Urinary bladder (tissue), 4 donors: ENCODE measurements around the gene CBR1. TPM values are rescaled to one million over a fixed set of nuclear protein-coding genes. Genes with fewer than 3 reads are reported as not detected.
A peak's percentile ranks its signal among the peaks of the same experiment; 100 is the strongest.

ENCODE experiments used
- DNase-seq: peaks from one replicate; pipeline ENCODE4 v3.0.0-alpha.2; 2015; ENCODE audit errors: extremely low spot score
- H3K27ac ChIP-seq: one replicate; pipeline ENCODE4 v1.5.1; 2013; ENCODE audit warnings: low read depth, mild to moderate bottlenecking, moderate library complexity
- H3K36me3 ChIP-seq: one replicate; pipeline ENCODE4 v1.6.1; 2013; ENCODE audit warnings: mild to moderate bottlenecking, moderate library complexity; ENCODE audit not compliant: insufficient read depth
- H3K4me1 ChIP-seq: one replicate; pipeline ENCODE4 v1.6.1; 2013; ENCODE audit warnings: mild to moderate bottlenecking, moderate library complexity; ENCODE audit not compliant: insufficient read depth
- H3K4me3 ChIP-seq: one replicate; pipeline ENCODE4 v1.5.1; 2013; ENCODE audit warnings: low read depth, low read length
- WGBS: extraction: QIAGEN DNeasy Blood & Tissue Kit; methylation state at CpG from one replicate; pipeline ENCODE4 v1.1.7; 2013; 5-methylcytosine and 5-hydroxymethylcytosine counted together
- polyA plus RNA-seq: library from polyadenylated mRNA; stranded (reverse); fragments of 200-250 nt; gene quantifications from one replicate; pipeline ENCODE4 v1.2.3, GENCODE V29; 2013
- total RNA-seq: library from RNA; depleted of rRNA; stranded (reverse); fragments of >200 nt; gene quantifications from one replicate; pipeline ENCODE4 v1.2.3, GENCODE V29; 2014
- donor health status: healthy with polysubstance abuse.
- donor health status: healthy.

CBR1 gene
- total RNA-seq, result 36.9 TPM
- 132 TPM for polyA plus RNA-seq

GRCh38 chr21:36069713-36070583 lies at the start of gene CBR1:
CBR1 (plus strand) TSS chr21:36070024; CDS start chr21:36070116, 92 bp downstream.
- Histone ChIP-seq H3K4me1 (no peaks in the 10 kb centered on the region), H3K4me3 (peak within 1 kb of the TSS; percentile 68), H3K36me3 (no peaks in the 10 kb centered on the region), H3K27ac (peak within 1 kb of the TSS; percentile 73)
- DNase-seq, result no peak
- under 1% methylated on average over 71 of the region's 71 CpGs for WGBS

GRCh38 chr21:36021251-36021837 lies 48.5 kb upstream of the CBR1 start:
- H3K4me1 ChIP-seq, result no peaks in the 10 kb centered on the region
- no peak for DNase-seq
- WGBS, result 94% methylated on average over 11 of the region's 11 CpGs
- no peak overlapping the region for H3K27ac ChIP-seq
- H3K36me3 ChIP-seq, result no peaks in the 10 kb centered on the region
- no peak overlapping the region for H3K4me3 ChIP-seq

- no peak overlapping the region for H3K4me3 ChIP-seq
- H3K27ac ChIP-seq, result no peak overlapping the region
- no peaks in the 10 kb centered on the region for H3K36me3 ChIP-seq
- WGBS, result 36% methylated on average over 6 of the region's 6 CpGs
- H3K4me1 ChIP-seq, result no peaks in the 10 kb centered on the region
- no peak for DNase-seq
Measured at GRCh38 chr21:36022427-36023091, 47.3 kb upstream of the CBR1 start.

GRCh38 chr21:36023092-36023480 lies 46.7 kb upstream of the CBR1 start:
- Histone ChIP-seq H3K27ac (no peak overlapping the region), H3K4me3 (no peak overlapping the region), H3K4me1 (no peaks in the 10 kb centered on the region), H3K36me3 (no peaks in the 10 kb centered on the region)
- 31% methylated on average over 3 of the region's 3 CpGs for WGBS
- DNase-seq, result no peak

GRCh38 chr21:36024782-36025181 lies 45.0 kb upstream of the CBR1 start:
- Histone ChIP-seq H3K4me3 (no peak overlapping the region), H3K27ac (no peak overlapping the region), H3K36me3 (no peaks in the 10 kb centered on the region), H3K4me1 (no peaks in the 10 kb centered on the region)
- DNase-seq, result no peak
- 94% methylated on average over 8 of the region's 8 CpGs for WGBS

- no peaks in the 10 kb centered on the region for H3K4me1 ChIP-seq
- no peak for DNase-seq
- WGBS, result 87% methylated on average over 5 of the region's 5 CpGs
- no peak overlapping the region for H3K27ac ChIP-seq
- H3K36me3 ChIP-seq, result no peaks in the 10 kb centered on the region
- H3K4me3 ChIP-seq, result no peak overlapping the region
Measured at GRCh38 chr21:36027347-36027746, 42.5 kb upstream of the CBR1 start.

GRCh38 chr21:36028127-36029069 lies 41.4 kb upstream of the CBR1 start:
- Histone ChIP-seq H3K36me3 (no peaks in the 10 kb centered on the region), H3K27ac (no peak overlapping the region), H3K4me1 (no peaks in the 10 kb centered on the region), H3K4me3 (no peak overlapping the region)
- 26% methylated on average over 25 of the region's 25 CpGs for whole genome bisulfite sequencing
- DNase-seq, result peak; percentile 53

- Histone ChIP-seq H3K4me3 (no peak overlapping the region), H3K36me3 (no peaks in the 10 kb centered on the region), H3K27ac (no peak overlapping the region), H3K4me1 (no peaks in the 10 kb centered on the region)
- WGBS, result 88% methylated on average over 8 of the region's 8 CpGs
- no peak for DNase-seq
Measured at GRCh38 chr21:36029309-36029708, 40.5 kb upstream of the CBR1 start.

- H3K27ac ChIP-seq, result no peak overlapping the region
- WGBS, result 27% methylated on average over 16 of the region's 16 CpGs
- H3K36me3 ChIP-seq, result no peaks in the 10 kb centered on the region
- no peak for DNase-seq
- no peaks in the 10 kb centered on the region for H3K4me1 ChIP-seq
- no peak overlapping the region for H3K4me3 ChIP-seq
Measured at GRCh38 chr21:36030581-36031189, 39.1 kb upstream of the CBR1 start.

GRCh38 chr21:36032647-36033406 lies 37.0 kb upstream of the CBR1 start:
- Histone ChIP-seq H3K27ac (no peak overlapping the region), H3K4me3 (no peak overlapping the region), H3K36me3 (no peaks in the 10 kb centered on the region), H3K4me1 (no peaks in the 10 kb centered on the region)
- 90% methylated on average over 28 of the region's 28 CpGs for WGBS
- DNase-seq, result no peak

- Histone ChIP-seq H3K27ac (no peak overlapping the region), H3K36me3 (no peaks in the 10 kb centered on the region), H3K4me3 (no peak overlapping the region), H3K4me1 (no peaks in the 10 kb centered on the region)
- no peak for DNase-seq
- 79% methylated on average over 16 of the region's 16 CpGs for WGBS
Measured at GRCh38 chr21:36034211-36034913, 35.5 kb upstream of the CBR1 start.

GRCh38 chr21:36035381-36035791 lies 34.4 kb upstream of the CBR1 start:
- Histone ChIP-seq H3K36me3 (no peaks in the 10 kb centered on the region), H3K4me1 (no peaks in the 10 kb centered on the region), H3K4me3 (no peak overlapping the region), H3K27ac (no peak overlapping the region)
- DNase-seq, result no peak
- 69% methylated on average over 10 of the region's 10 CpGs for WGBS
